Measurements from ENCODE around the gene NKTR. TPM values are rescaled to one million over a fixed set of nuclear protein-coding genes. Genes with fewer than 3 reads are reported as not detected.

NKTR gene
- total and polyA plus RNA-seq, 7 donors: 9.0 to 23.0 (median 14.1) TPM

- peak overlapping the region; percentile 98 for H3K27ac ChIP-seq
- TF ChIP-seq CTCF (IDR thresholded peaks at IDR 0.05): no peak
- no peaks in the 10 kb centered on the region for H3K27me3 ChIP-seq (ENCODE audit: insufficient read depth in 3 of 3, low read length in 2 of 3)
- H3K4me1 ChIP-seq: peaks cover 35% of the 10 kb centered on the region
- intact Hi-C loops (cut with DNase I): no loop called here
- no peaks in the 10 kb centered on the region for H3K36me3 ChIP-seq (ENCODE audit: insufficient read depth in 1 of 2, low read depth in 1 of 2)
- 55 to 61% (median 55%) methylated on average over 12 of the region's 12 CpGs for WGBS, 3 donors
- no peak for ATAC-seq
- H3K9me3 ChIP-seq: no peaks in the 10 kb centered on the region
- H3K4me3 ChIP-seq: peak overlapping the region; percentile 45
- peak; percentile 19 to 66 for DNase-seq
Observed at GRCh38 chr3:42682301-42683070, 82.0 kb downstream of the NKTR start.

- Histone ChIP-seq H3K4me1 (peaks cover 40% of the 10 kb centered on the region), H3K27me3 (ENCODE audit: insufficient read depth in 3 of 3, low read length in 2 of 3) (no peaks in the 10 kb centered on the region), H3K4me3 (peak overlapping the region; percentile 71), H3K36me3 (ENCODE audit: insufficient read depth in 1 of 2, low read depth in 1 of 2) (peaks cover 0 to 5% of the 10 kb centered on the region in 2 donors), H3K9me3 (no peaks in the 10 kb centered on the region), H3K27ac (peak overlapping the region; percentile 98)
- DNase-seq: peak; percentile 87 to 91
- ATAC-seq: peak; percentile 72 to 80 (median 78)
- no peak for TF ChIP-seq CTCF (IDR thresholded peaks at IDR 0.05)
- 22 to 35% (median 25%) methylated on average over 8 to 10 of the region's 10 CpGs for WGBS, 3 donors
- intact Hi-C loops (cut with DNase I): loop anchor here in 1 of 2 donors (2.0 kb wide), 1 partner anchor 17 kb away; no protein-coding TSS in a partner anchor
Observed at GRCh38 chr3:42683875-42684598, 83.6 kb downstream of the NKTR start.

DNA sequence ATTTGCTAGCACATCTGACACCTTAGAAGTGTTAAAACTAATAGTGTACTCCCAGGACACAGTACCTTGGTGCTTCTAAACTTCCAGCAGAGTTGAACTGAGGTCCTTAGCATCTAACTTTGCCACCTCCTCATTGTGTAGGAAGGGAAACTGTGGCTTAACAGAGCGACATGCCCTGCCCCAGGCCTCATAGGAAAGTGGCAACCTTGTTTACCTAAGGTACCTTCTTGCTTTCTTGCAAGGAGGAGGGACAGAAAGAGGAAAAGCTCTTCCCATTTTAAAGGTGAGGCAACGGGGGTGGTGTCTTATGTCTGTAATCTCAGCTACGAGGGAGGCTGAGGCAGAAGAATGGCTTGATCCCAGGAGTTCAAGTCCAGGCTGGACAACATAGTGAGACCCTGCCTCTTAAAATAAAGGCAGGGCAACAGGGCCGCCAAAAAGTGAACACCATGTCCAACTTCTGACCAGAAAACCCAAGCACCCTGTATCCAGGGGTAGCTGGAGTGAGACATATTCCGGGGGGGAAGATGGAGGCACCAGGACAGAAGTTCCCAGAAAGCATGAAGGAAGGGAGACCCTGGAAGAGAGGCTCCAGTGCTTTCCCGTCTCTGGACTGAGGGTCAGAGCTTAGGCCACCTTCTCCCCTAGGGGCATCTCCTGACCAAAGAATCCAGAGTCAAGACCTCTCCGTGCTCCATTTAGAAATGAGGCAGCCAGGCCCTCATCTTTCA is 84.3 kb downstream of the NKTR start:
- H3K4me1 ChIP-seq: peaks cover 46% of the 10 kb centered on the region
- intact Hi-C loops (cut with DNase I): loop anchor here in 1 of 2 donors (2.0 kb wide), 1 partner anchor 16 kb away; no protein-coding TSS in a partner anchor
- no peaks in the 10 kb centered on the region for H3K9me3 ChIP-seq
- ATAC-seq: no peak
- no peak for DNase-seq
- WGBS, 3 donors: 56 to 74% (median 60%) methylated on average over 7 of the region's 7 CpGs
- peak overlapping the region; percentile 71 for H3K4me3 ChIP-seq
- H3K27me3 ChIP-seq (ENCODE audit: insufficient read depth in 3 of 3, low read length in 2 of 3): no peaks in the 10 kb centered on the region
- peak overlapping the region; percentile 98 for H3K27ac ChIP-seq
- peaks cover 0 to 9% of the 10 kb centered on the region in 2 donors for H3K36me3 ChIP-seq (ENCODE audit: insufficient read depth in 1 of 2, low read depth in 1 of 2)
- TF ChIP-seq CTCF (IDR thresholded peaks at IDR 0.05): no peak

GRCh38 chr3:42685363-42685881 is 84.9 kb downstream of the NKTR start, which contains the start of gene KLHL40:
TSS of gene KLHL40 (plus strand) at chr3:42685537. CDS start at chr3:42685619, 82 bp downstream.
- H3K9me3 ChIP-seq: no peaks in the 10 kb centered on the region
- no peaks in the 10 kb centered on the region for H3K27me3 ChIP-seq (ENCODE audit: insufficient read depth in 3 of 3, low read length in 2 of 3)
- intact Hi-C loops (cut with DNase I): loop anchor here in 1 of 2 donors (2.0 kb wide), 1 partner anchor 15 kb away; no protein-coding TSS in a partner anchor
- peaks cover 51% of the 10 kb centered on the region for H3K4me1 ChIP-seq
- WGBS, 3 donors: 17 to 30% (median 21%) methylated on average over 34 of the region's 34 CpGs
- peak within 1 kb of the TSS; percentile 71 for H3K4me3 ChIP-seq
- peak; percentile 79 to 93 for DNase-seq
- ATAC-seq: peak; percentile 65 to 73 (median 72)
- H3K27ac ChIP-seq: peak within 1 kb of the TSS; percentile 98
- peaks cover 0 to 13% of the 10 kb centered on the region in 2 donors for H3K36me3 ChIP-seq (ENCODE audit: insufficient read depth in 1 of 2, low read depth in 1 of 2)
- TF ChIP-seq CTCF (IDR thresholded peaks at IDR 0.05): no peak
